GM18519 (cell line): ENCODE results near the gene TMEM129.

Experiments used
- ATAC-seq: cut with Tn5 transposase; IDR thresholded peaks from one replicate; pipeline ENCODE4 v1.9.1; 2021; ENCODE audit warnings: mild to moderate bottlenecking, moderate library complexity; ENCODE audit not compliant: unreplicated experiment, low FRiP score

Gene TMEM129

GRCh38 chr4:1745697-1746096 lies 24.6 kb upstream of the TMEM129 start:
- ATAC-seq = no peak

DNA sequence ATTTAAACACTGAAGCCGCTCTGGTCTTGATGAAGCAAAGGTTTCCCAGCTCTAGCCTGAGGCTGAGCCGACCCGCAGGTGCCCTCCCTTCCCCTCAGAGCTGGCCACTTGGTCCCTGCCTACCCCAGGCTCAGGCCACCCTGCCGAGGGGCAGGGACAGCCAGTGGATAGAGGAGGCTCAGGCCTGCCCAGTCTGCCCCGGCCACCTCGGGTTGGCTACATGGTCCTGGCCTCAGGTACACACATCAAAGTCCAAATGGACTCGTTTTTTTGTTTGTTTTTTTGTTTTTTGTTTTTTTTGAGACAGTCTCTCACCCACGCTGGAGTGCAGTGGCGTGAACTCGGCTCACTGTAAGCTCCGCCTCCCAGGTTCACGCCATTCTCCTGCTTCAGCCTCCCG lies 24.0 kb upstream of the TMEM129 start:
- no peak for ATAC-seq

- no peak for ATAC-seq
Observed at GRCh38 chr4:1744552-1744951, 23.4 kb upstream of the TMEM129 start.

DNA sequence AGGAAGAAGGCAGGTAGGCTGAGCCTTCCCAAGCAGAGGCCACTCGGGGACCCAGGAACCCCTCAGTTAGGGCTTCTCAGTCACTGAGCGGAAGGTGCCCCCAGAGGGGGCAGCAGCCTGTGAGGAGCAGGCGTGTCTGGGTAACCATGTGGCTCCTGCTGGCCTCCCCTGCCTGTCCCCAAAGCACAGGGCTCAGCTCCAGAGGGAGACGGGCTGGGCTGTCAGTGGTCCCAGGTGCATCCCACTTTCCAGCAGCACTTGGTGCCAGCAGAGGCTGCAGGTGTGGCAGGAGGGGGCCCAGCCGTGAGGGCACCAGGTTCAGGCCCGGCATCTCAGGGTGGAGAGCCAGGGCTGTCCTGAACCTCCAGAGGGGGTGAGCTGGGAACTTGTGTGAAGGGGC lies 22.9 kb upstream of the TMEM129 start:
- no peak for ATAC-seq

GRCh38 chr4:1743551-1743950 lies 22.4 kb upstream of the TMEM129 start:
- no peak for ATAC-seq

DNA sequence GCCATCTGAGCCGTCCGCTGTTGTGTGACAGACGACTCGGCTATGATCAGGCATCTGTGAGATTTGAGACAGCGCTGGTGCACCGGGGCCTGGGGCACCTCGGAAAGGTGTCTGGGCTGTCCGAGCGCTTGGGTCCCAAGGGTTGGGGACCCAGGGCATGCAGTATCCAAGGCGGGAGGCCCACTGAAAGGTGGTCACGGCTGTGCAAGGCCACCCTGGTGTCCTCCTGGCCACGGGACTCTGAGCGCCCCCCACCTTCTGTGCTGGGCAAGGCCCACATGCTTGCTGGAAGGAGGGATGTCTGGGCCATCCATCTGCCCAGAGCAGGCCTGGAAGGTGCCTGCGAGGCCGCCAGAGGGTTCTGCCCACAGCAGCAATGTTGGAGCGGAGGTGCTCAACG lies 20.1 kb upstream of the TMEM129 start:
- no peak for ATAC-seq

GRCh38 chr4:1740021-1740545 lies 19.0 kb upstream of the TMEM129 start:
- no peak for ATAC-seq

- no peak for ATAC-seq
Observed at GRCh38 chr4:1739358-1739757, 18.2 kb upstream of the TMEM129 start.

DNA sequence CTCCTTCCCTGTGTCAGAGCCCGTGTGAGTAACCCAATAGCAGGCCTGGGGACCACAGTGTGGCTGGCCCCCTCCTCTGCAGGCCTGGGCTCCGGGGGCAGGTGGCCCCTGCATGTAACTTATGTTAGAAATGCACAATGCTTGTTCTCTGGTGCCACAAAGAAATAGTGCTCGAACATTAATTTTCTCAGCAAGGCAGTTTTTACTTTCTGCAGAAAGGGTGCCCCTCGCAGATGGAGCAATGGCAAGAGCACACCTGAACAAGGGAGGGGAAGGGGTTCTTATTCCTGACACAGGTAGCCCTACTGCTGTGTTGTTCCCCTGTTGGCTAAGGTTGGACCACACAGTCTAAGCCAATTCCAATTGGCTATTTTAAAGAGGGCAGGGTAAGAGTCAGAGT lies 17.3 kb upstream of the TMEM129 start:
- no peak for ATAC-seq

DNA sequence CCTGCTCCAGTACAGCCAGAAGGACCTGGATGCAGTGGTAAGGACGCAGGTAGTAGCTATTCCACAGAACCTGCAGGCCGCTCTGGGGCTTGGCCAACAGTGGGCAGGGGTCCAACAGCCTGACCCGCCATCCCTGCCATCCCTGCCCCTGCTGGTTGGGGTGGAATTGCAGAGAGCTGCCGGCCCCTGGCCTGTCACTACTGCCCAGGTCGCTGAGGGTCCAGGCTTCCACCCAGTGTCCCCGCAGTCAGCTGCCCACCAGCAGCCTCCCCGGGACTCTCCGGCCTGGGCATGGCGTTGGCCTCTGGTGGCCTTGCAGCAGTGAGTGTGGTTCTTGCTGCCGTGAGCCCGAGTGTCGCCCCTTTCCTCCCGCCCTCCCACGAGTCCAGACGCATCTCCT lies 16.5 kb upstream of the TMEM129 start:
- no peak for ATAC-seq

GRCh38 chr4:1736812-1737211 lies 15.7 kb upstream of the TMEM129 start:
- no peak for ATAC-seq

DNA sequence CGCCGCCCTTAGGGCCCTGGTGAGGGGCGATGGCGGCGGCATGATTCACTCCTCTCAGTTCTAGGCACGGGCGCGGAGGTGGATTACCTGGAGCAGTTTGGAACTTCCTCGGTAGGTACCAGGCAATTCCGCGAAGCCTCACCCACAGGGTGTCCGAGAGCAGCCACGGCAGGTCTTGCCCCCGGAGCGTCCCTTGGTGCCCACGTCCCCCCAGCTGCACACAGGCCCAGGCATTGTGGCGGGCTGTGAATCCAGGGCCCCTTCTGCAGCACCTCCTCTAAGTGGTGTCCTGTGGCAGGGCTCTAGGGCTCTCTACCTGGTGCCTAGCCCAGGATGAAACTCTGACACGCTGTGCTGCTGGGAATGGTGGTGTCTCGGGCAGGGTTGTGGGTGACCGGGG lies 14.1 kb upstream of the TMEM129 start:
- no peak for ATAC-seq

GRCh38 chr4:1732911-1733310 lies 11.8 kb upstream of the TMEM129 start:
- no peak for ATAC-seq

- no peak for ATAC-seq
Observed at GRCh38 chr4:1731180-1731579, 10.1 kb upstream of the TMEM129 start.

GRCh38 chr4:1730532-1731135 lies 9.5 kb upstream of the TMEM129 start:
- no peak for ATAC-seq

DNA sequence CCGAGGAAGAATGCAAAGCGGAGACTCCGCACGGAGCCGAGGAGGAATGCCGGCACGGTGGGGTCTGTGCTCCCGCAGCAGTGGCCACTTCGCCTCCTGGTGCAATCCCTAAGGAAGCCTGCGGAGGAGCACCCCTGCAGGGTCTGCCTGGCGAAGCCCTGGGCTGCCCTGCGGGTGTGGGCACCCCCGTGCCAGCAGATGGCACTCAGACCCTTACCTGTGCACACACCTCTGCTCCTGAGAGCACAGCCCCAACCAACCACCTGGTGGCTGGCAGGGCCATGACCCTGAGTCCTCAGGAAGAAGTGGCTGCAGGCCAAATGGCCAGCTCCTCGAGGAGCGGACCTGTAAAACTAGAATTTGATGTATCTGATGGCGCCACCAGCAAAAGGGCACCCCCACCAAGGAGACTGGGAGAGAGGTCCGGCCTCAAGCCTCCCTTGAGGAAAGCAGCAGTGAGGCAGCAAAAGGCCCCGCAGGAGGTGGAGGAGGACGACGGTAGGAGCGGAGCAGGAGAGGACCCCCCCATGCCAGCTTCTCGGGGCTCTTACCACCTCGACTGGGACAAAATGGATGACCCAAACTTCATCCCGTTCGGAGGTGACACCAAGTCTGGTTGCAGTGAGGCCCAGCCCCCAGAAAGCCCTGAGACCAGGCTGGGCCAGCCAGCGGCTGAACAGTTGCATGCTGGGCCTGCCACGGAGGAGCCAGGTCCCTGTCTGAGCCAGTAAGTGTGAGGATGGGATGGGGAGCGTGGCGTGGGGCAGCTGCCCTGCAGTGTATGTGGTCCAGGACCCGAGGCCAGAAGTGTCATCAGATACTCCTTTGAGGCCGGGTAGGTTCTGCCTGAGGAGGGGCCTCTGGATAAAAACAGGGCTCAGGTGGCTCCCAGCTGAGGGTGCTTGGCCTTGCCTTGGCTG lies 7.2 kb upstream of the TMEM129 start:
- no peak for ATAC-seq

GRCh38 chr4:1727117-1728031 lies 6.3 kb upstream of the TMEM129 start:
- no peak for ATAC-seq

DNA sequence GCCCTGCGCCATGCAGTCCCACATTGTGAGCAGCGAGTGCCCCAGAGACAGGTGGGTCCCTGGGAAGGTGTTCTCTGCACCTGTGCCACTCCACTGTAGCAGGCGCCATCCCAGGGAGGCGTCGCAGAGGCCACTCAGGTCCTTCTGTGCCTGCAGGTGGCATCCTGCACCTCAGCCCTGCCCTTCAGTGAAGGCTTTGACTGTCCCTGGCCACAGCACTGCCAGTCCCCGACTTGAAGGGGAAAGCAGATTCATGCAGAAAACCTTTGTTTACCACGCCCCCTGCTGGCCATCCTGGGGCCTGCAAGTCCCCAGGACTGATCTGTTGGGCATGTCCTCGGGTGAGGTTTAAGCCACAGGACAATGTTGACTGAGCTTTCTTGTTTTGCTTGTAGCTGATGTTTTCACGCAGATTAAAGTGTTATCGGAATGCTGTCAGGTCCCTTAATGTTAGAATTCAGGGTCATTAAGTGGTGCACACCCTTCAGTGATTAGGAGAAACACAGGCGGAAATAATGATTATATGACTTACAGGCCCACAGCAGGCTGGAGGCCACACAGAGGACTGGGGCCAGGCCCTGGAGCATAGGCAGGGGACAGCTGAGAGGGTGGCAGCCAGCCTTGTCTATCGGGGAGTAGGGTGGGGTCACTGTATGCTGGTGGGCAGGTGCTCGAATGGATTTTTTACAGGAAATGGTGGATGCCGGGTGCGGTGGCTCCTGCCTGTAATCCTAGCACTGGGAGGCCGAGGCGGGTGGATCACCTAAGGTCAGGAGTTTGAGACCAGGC lies 5.2 kb upstream of the TMEM129 start:
- ATAC-seq = no peak

- ATAC-seq = no peak
Observed at GRCh38 chr4:1725521-1725920, 4.4 kb upstream of the TMEM129 start.
